Neural progenitor cell (in vitro differentiated cells): Measurements from ENCODE around the gene TRAF3. TPM values are rescaled to one million over a fixed set of nuclear protein-coding genes. Genes with fewer than 3 reads are reported as not detected.

Source experiments
- DNase-seq: peaks from one replicate; pipeline ENCODE4 v3.0.0-alpha.2; 2016; ENCODE audit warnings: low spot score
- H2AFZ ChIP-seq: fragments of 200-600 bp; sonication (generic); replicated peaks from 2 replicates; pipeline ENCODE4 v1.6.1; 2016; ENCODE audit warnings: antibody characterized with exemption
- H3F3A ChIP-seq: fragments of 200-600 bp; sonication (generic); 2 replicates; pipeline ENCODE4 v1.6.1; 2016; ENCODE audit warnings: antibody characterized with exemption, low read depth
- H3K27ac ChIP-seq: fragments of 200-600 bp; sonication (generic); 2 replicates; pipeline ENCODE4 v1.5.1; 2016; ENCODE audit warnings: mild to moderate bottlenecking
- H3K27me3 ChIP-seq: fragments of 200-600 bp; sonication (generic); 2 replicates; pipeline ENCODE4 v1.6.1; 2016; ENCODE audit warnings: mild to moderate bottlenecking, moderate library complexity
- H3K36me3 ChIP-seq: fragments of 200-600 bp; sonication (generic); 2 replicates; pipeline ENCODE4 v1.5.1; 2016
- H3K4me1 ChIP-seq: fragments of 200-600 bp; sonication (generic); 2 replicates; pipeline ENCODE4 v1.6.1; 2016; ENCODE audit warnings: mixed run types
- H3K4me2 ChIP-seq: fragments of 200-600 bp; sonication (generic); 2 replicates; pipeline ENCODE4 v1.6.1; 2016
- H3K4me3 ChIP-seq: fragments of 200-600 bp; sonication (generic); 2 replicates; pipeline ENCODE4 v1.5.1; 2016
- H3K79me2 ChIP-seq: fragments of 200-600 bp; sonication (generic); 2 replicates; pipeline ENCODE4 v1.6.1; 2016; ENCODE audit warnings: low read depth
- H3K9ac ChIP-seq: fragments of 200-600 bp; sonication (generic); 2 replicates; pipeline ENCODE4 v1.6.1; 2016
- H3K9me3 ChIP-seq: fragments of 200-600 bp; sonication (generic); 2 replicates; pipeline ENCODE4 v1.5.1; 2016; ENCODE audit warnings: low read depth
- H4K20me1 ChIP-seq: fragments of 200-600 bp; sonication (generic); 2 replicates; pipeline ENCODE4 v1.6.1; 2016; ENCODE audit warnings: low read depth
- H3K27ac Mint-ChIP-seq: 3 replicates; pipeline ENCODE4 v1.8.0; 2021; ENCODE audit warnings: mixed read lengths
- H3K27me3 Mint-ChIP-seq: 2 replicates; pipeline ENCODE4 v1.8.0; 2022; ENCODE audit warnings: low read depth, mild to moderate bottlenecking, inconsistent platforms, moderate library complexity, mixed read lengths; ENCODE audit not compliant: insufficient read depth
- H3K36me3 Mint-ChIP-seq: 3 replicates; pipeline ENCODE4 v1.8.0; 2021; ENCODE audit warnings: mixed read lengths
- H3K4me1 Mint-ChIP-seq: 3 replicates; pipeline ENCODE4 v1.8.0; 2021; ENCODE audit warnings: mixed read lengths
- H3K4me3 Mint-ChIP-seq: 3 replicates; pipeline ENCODE4 v1.8.0; 2021; ENCODE audit warnings: mild to moderate bottlenecking, moderate library complexity, mixed read lengths
- H3K9me3 Mint-ChIP-seq: 3 replicates; pipeline ENCODE4 v1.8.0; 2020; ENCODE audit warnings: mixed read lengths
- EZH2 ChIP-seq: fragments of 200-600 bp; sonication (generic); IDR thresholded peaks from 2 replicates; pipeline ENCODE4 v1.6.1; 2017; ENCODE audit warnings: antibody characterized with exemption, mild to moderate bottlenecking, moderate library complexity
- EZH2phosphoT487 ChIP-seq: fragments of 200-600 bp; sonication (generic); IDR thresholded peaks from 2 replicates; pipeline ENCODE4 v1.6.1; 2017; ENCODE audit warnings: antibody characterized with exemption
- total RNA-seq: library from RNA; depleted of rRNA; stranded (reverse); fragments of >200 nt; gene quantifications from 2 replicates; pipeline ENCODE4 v1.2.3, GENCODE V29; 2015; ENCODE audit warnings: low replicate concordance
- TF ChIP-seq, protein P1 (sequence below): fragments of 200-600 bp; sonication (generic); IDR thresholded peaks from 2 replicates; pipeline ENCODE4 v1.5.1; 2017; ENCODE audit warnings: antibody characterized with exemption, mild to moderate bottlenecking

TRAF3 gene
- total RNA-seq, 1 donor from 2014 or later: 18.1 TPM

DNA sequence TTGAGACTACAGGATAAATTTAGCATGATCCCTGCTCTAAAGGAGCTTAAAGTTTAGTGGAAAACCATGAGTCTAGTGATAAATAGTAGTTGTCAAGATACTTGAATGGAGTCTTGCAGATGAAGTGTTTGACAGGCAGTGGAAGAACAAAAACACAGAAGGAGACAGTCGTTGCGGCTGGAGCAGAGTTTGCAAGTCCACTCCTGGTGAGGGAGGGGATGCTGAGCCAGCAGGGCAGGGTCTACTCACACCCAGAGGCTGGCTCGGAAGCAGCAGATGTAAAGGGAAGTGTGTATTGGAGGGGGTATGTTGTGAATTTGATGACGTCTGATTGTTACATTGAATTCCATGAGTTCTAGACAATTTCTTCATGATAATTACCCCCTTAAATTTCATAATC, 61.3 kb downstream of the TRAF3 start:
- Histone ChIP-seq H3K79me2 (no peaks in the 10 kb centered on the region), H3K27ac (peak overlapping the region; percentile 9), H3K36me3 (no peaks in the 10 kb centered on the region), H3K4me1 (peaks cover 18% of the 10 kb centered on the region), H3K4me3 (no peak overlapping the region), H4K20me1 (peaks cover 4% of the 10 kb centered on the region), H3K9ac (no peak overlapping the region), H3K27me3 (no peaks in the 10 kb centered on the region), H3K9me3 (no peaks in the 10 kb centered on the region), H2AFZ (no peak overlapping the region), H3K4me2 (peak overlapping the region; percentile 23), H3F3A (peaks cover 23% of the 10 kb centered on the region)
- Mint-ChIP-seq H3K27ac (no peak overlapping the region), H3K27me3 (no peaks in the 10 kb centered on the region), H3K4me1 (peaks cover 20% of the 10 kb centered on the region), H3K4me3 (no peak overlapping the region), H3K36me3 (peaks cover 5% of the 10 kb centered on the region), H3K9me3 (no peaks in the 10 kb centered on the region)
- DNase-seq: peak; percentile 44
- TF ChIP-seq, protein P1, sequence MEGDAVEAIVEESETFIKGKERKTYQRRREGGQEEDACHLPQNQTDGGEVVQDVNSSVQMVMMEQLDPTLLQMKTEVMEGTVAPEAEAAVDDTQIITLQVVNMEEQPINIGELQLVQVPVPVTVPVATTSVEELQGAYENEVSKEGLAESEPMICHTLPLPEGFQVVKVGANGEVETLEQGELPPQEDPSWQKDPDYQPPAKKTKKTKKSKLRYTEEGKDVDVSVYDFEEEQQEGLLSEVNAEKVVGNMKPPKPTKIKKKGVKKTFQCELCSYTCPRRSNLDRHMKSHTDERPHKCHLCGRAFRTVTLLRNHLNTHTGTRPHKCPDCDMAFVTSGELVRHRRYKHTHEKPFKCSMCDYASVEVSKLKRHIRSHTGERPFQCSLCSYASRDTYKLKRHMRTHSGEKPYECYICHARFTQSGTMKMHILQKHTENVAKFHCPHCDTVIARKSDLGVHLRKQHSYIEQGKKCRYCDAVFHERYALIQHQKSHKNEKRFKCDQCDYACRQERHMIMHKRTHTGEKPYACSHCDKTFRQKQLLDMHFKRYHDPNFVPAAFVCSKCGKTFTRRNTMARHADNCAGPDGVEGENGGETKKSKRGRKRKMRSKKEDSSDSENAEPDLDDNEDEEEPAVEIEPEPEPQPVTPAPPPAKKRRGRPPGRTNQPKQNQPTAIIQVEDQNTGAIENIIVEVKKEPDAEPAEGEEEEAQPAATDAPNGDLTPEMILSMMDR: no peak
- TF ChIP-seq EZH2phosphoT487: no peak
- no peak for TF ChIP-seq EZH2

DNA sequence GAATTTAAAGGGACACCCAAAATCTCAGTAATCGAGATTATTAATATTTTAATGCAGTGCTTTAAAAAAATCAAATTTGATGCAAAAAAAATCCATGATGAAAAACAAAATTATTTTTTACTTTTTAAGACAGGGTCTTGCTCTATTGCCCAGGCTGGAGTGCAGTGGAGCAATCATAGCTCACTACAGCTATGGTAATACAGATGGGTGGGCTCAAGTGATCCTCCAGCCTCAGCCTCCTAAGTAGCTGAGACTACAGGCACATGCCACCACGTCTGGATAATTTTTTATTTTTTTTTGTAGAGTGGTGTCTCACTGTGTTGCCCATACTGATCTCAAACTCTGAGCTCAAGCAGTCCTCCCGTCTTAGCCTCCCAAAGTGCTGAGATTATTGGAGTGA, 62.9 kb downstream of the TRAF3 start:
- Histone ChIP-seq H3K9me3 (no peaks in the 10 kb centered on the region), H3K4me2 (no peak overlapping the region), H3K27me3 (no peaks in the 10 kb centered on the region), H3K27ac (no peak overlapping the region), H3K9ac (no peak overlapping the region), H2AFZ (no peak overlapping the region), H3F3A (peaks cover 23% of the 10 kb centered on the region), H3K36me3 (no peaks in the 10 kb centered on the region), H4K20me1 (peaks cover 4% of the 10 kb centered on the region), H3K4me1 (peaks cover 18% of the 10 kb centered on the region), H3K79me2 (no peaks in the 10 kb centered on the region), H3K4me3 (no peak overlapping the region)
- Mint-ChIP-seq H3K4me1 (peaks cover 18% of the 10 kb centered on the region), H3K9me3 (no peaks in the 10 kb centered on the region), H3K27ac (no peak overlapping the region), H3K36me3 (no peaks in the 10 kb centered on the region), H3K27me3 (no peaks in the 10 kb centered on the region), H3K4me3 (no peak overlapping the region)
- TF ChIP-seq EZH2: no peak
- no peak for TF ChIP-seq EZH2phosphoT487
- TF ChIP-seq, protein P1: no peak
- no peak for DNase-seq

DNA sequence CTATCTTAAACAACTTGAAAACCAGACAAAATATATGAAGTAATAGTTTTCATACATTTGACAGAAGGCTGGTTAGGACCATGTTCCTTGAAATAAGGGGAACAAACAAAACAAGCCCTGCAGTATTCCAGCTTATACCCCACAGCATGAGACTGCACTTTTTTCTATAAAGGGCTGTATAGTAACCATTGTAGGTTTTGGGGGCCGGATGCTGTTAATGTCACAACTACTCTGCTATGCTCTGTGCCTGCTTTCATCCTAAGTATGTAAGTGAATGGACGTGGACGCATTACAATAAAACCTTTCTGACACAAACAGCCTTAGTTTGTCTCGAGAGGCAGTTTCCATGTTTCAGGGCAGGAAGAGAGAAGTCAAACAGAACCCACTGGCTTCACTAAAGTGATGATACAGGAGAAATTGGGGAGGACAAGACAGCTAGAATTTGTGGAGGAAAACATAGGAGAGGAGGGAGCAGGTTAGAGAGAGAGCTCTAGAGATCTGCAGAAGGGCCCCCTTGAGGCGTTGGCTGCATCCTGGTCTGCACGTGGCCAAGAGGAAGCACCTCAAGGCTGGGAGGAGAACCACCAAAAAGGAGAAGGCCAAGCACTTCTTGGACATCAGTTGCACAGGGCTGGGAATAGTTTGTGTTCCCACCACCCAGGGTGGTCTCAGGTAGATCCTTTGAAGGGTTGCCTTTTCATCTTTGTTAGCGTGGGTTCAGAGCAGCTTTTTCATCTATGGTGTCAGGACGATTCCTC, 63.7 kb downstream of the TRAF3 start:
- Histone ChIP-seq H3K79me2 (no peaks in the 10 kb centered on the region), H2AFZ (no peak overlapping the region), H3K4me2 (no peak overlapping the region), H3K27me3 (no peaks in the 10 kb centered on the region), H3K27ac (no peak overlapping the region), H3K36me3 (no peaks in the 10 kb centered on the region), H3K9ac (no peak overlapping the region), H3K4me3 (no peak overlapping the region), H3K9me3 (no peaks in the 10 kb centered on the region), H3K4me1 (peaks cover 18% of the 10 kb centered on the region), H4K20me1 (peaks cover 4% of the 10 kb centered on the region), H3F3A (peaks cover 23% of the 10 kb centered on the region)
- H3K27ac Mint-ChIP-seq: no peak overlapping the region
- H3K27me3 Mint-ChIP-seq: no peaks in the 10 kb centered on the region
- peaks cover 18% of the 10 kb centered on the region for H3K4me1 Mint-ChIP-seq
- no peak for DNase-seq
- TF ChIP-seq EZH2phosphoT487 (no peak), EZH2 (no peak)
- no peaks in the 10 kb centered on the region for H3K36me3 Mint-ChIP-seq
- H3K9me3 Mint-ChIP-seq: no peaks in the 10 kb centered on the region
- no peak overlapping the region for H3K4me3 Mint-ChIP-seq

DNA sequence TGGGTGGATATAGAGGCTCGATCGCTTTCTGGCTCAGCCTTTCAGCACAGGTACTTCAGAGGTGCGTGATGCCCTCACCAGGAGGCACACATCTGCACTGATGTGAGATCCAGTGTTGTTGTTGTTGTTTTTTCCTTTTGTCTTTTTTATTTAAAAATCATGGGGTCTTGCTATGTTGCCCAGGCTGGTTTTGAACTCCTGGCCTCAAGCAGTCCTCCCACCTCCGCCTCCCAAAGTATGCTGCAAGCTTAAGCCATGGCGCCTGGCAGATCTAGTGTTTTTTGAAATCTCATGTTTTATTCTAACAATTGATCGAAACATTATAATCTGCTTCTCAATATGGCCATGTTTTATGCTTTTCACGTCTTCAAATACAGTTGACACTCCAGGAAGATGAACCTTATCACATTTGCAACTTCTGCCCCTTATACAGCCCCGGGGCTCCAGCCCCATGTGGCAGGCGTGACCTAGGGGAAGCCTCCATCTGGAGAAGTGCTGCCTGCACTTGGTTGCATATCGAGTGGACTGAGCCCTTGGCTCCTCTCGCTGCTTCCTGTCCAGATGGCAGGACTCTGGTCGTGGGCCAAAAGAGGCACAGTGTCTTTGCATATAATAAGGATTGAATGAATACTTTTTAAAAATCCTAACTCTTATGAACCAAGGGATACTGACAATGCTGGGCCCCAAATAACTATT, 71.7 kb downstream of the TRAF3 start:
- Histone ChIP-seq H2AFZ (no peak overlapping the region), H3K27ac (peak overlapping the region; percentile 71), H3K27me3 (no peaks in the 10 kb centered on the region), H3F3A (peaks cover 19% of the 10 kb centered on the region), H3K79me2 (no peaks in the 10 kb centered on the region), H4K20me1 (peaks cover 5% of the 10 kb centered on the region), H3K9ac (no peak overlapping the region), H3K4me3 (no peak overlapping the region), H3K36me3 (no peaks in the 10 kb centered on the region), H3K9me3 (no peaks in the 10 kb centered on the region), H3K4me1 (peaks cover 10% of the 10 kb centered on the region), H3K4me2 (no peak overlapping the region)
- Mint-ChIP-seq H3K27ac (no peak overlapping the region), H3K27me3 (no peaks in the 10 kb centered on the region), H3K4me3 (no peak overlapping the region), H3K9me3 (no peaks in the 10 kb centered on the region), H3K4me1 (peaks cover 12% of the 10 kb centered on the region), H3K36me3 (peaks cover 2% of the 10 kb centered on the region)
- no peak for DNase-seq
- TF ChIP-seq, protein P1: no peak
- no peak for TF ChIP-seq EZH2phosphoT487
- TF ChIP-seq EZH2: no peak
